HUDEP-2 (cell line): ENCODE results near the gene CRK.
A peak's percentile ranks its signal among the peaks of the same experiment; 100 is the strongest.
"Not testable (repeated sequence)": the region's sequence is repeated elsewhere in the genome, so short reads cannot be mapped to it uniquely, and the experiment has no call there.

Experiments used
- DNase-seq, 76 experiments: peaks; one replicate each; lab custom pipeline; 2025; ENCODE audit not compliant: unreplicated experiment in 76 of 76; lab: John Stamatoyannopoulos, UW

CRK gene

GRCh38 chr17:1469231-1469852 lies 13.3 kb upstream of the CRK start:
- no peak for DNase-seq

GRCh38 chr17:1467898-1468492 lies 12.0 kb upstream of the CRK start:
- no peak for DNase-seq

- no peak for DNase-seq
Measured at GRCh38 chr17:1467258-1467657, 11.2 kb upstream of the CRK start.

- no peak for DNase-seq
Measured at GRCh38 chr17:1464186-1464585, 8.2 kb upstream of the CRK start.

GRCh38 chr17:1462164-1463112 lies 6.4 kb upstream of the CRK start:
- no peak for DNase-seq

- no peak for DNase-seq
Measured at GRCh38 chr17:1461198-1461944, 5.3 kb upstream of the CRK start.

- peak in 2 of 76 experiments; percentile 7 to 9 for DNase-seq
Measured at GRCh38 chr17:1460233-1460632, 4.2 kb upstream of the CRK start.

- DNase-seq, result peak in 58 of 76 experiments; percentile 9 to 67 (median 38)
Measured at GRCh38 chr17:1455291-1455796, 688 bp downstream of the CRK start.

GRCh38 chr17:1454541-1454940 lies 1.5 kb downstream of the CRK start:
- DNase-seq, result no peak

- DNase-seq, result not testable (repeated sequence)
Measured at GRCh38 chr17:1453694-1454093, 2.3 kb downstream of the CRK start.

- no peak for DNase-seq
Measured at GRCh38 chr17:1452836-1453235, 3.2 kb downstream of the CRK start.

- DNase-seq, result not testable (repeated sequence)
Measured at GRCh38 chr17:1450261-1450660, 5.8 kb downstream of the CRK start.

- DNase-seq, result no peak
Measured at GRCh38 chr17:1449412-1449967, 6.5 kb downstream of the CRK start.

- no peak for DNase-seq
Measured at GRCh38 chr17:1447052-1447451, 9.0 kb downstream of the CRK start.

- no peak for DNase-seq
Measured at GRCh38 chr17:1446201-1446600, 9.8 kb downstream of the CRK start.

GRCh38 chr17:1445695-1446094 lies 10.3 kb downstream of the CRK start:
- DNase-seq, result not testable (repeated sequence)

GRCh38 chr17:1442721-1443120 lies 13.3 kb downstream of the CRK start:
- not testable (repeated sequence) for DNase-seq

GRCh38 chr17:1442187-1442586 lies 13.8 kb downstream of the CRK start:
- no peak for DNase-seq

GRCh38 chr17:1440921-1441320 lies 15.1 kb downstream of the CRK start:
- no peak for DNase-seq

- peak in 27 of 76 experiments; percentile 5 to 47 (median 19) for DNase-seq
Measured at GRCh38 chr17:1438593-1439083, 17.4 kb downstream of the CRK start.
